Nephron progenitor cell (in vitro differentiated cells): ENCODE results near the gene ATG5.
A peak's percentile ranks its signal among the peaks of the same experiment; 100 is the strongest.

Experiments
- DNase-seq: peaks from one replicate; pipeline ENCODE4 v3.0.0; 2021
- H3K27ac Mint-ChIP-seq: 2 replicates; pipeline ENCODE4 v1.8.0; 2021; ENCODE audit warnings: mild to moderate bottlenecking, moderate library complexity, mixed read lengths
- H3K27me3 Mint-ChIP-seq: 2 replicates; pipeline ENCODE4 v1.8.0; 2021; ENCODE audit warnings: mild to moderate bottlenecking, low read depth, mixed read lengths; ENCODE audit not compliant: poor library complexity
- H3K36me3 Mint-ChIP-seq: 2 replicates; pipeline ENCODE4 v1.8.0; 2021; ENCODE audit warnings: low read depth, mixed read lengths
- H3K4me1 Mint-ChIP-seq: 2 replicates; pipeline ENCODE4 v1.8.0; 2021; ENCODE audit warnings: mixed read lengths
- H3K4me3 Mint-ChIP-seq: 2 replicates; pipeline ENCODE4 v1.8.0; 2021; ENCODE audit warnings: mild to moderate bottlenecking, moderate library complexity, mixed read lengths
- H3K9me3 Mint-ChIP-seq: 2 replicates; pipeline ENCODE4 v1.8.0; 2021; ENCODE audit warnings: mild to moderate bottlenecking, moderate library complexity, mixed read lengths
- TF ChIP-seq, protein P1 (sequence below): fragments of 200-600 bp; sonication (generic); IDR thresholded peaks from 2 replicates; pipeline ENCODE4 v1.5.0; 2021; ENCODE audit warnings: antibody characterized with exemption

Gene ATG5

DNA sequence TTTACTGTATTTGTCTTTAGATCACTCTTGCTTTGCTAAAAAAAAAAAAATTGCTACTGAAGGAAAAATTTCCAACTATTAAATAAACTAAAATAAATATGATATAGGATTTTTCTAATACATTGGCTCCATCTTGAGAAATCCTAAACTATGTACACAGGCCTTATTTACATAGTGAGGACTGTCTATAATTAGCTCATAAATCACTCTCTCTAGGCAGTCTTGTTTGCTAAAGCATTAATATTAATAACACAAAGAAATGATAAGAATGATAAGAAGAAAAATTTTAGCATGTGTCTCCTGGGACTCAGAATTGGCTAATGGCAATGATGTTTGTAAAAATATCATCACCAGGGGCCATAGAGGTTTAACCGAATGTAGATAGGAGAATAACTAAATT is 21.7 kb upstream of the ATG5 start:
- Mint-ChIP-seq H3K4me1 (no peaks in the 10 kb centered on the region), H3K36me3 (peaks cover under 1% of the 10 kb centered on the region), H3K27ac (no peak overlapping the region), H3K27me3 (peaks cover 6% of the 10 kb centered on the region), H3K9me3 (peaks cover 2% of the 10 kb centered on the region), H3K4me3 (no peak overlapping the region)
- TF ChIP-seq, protein P1, sequence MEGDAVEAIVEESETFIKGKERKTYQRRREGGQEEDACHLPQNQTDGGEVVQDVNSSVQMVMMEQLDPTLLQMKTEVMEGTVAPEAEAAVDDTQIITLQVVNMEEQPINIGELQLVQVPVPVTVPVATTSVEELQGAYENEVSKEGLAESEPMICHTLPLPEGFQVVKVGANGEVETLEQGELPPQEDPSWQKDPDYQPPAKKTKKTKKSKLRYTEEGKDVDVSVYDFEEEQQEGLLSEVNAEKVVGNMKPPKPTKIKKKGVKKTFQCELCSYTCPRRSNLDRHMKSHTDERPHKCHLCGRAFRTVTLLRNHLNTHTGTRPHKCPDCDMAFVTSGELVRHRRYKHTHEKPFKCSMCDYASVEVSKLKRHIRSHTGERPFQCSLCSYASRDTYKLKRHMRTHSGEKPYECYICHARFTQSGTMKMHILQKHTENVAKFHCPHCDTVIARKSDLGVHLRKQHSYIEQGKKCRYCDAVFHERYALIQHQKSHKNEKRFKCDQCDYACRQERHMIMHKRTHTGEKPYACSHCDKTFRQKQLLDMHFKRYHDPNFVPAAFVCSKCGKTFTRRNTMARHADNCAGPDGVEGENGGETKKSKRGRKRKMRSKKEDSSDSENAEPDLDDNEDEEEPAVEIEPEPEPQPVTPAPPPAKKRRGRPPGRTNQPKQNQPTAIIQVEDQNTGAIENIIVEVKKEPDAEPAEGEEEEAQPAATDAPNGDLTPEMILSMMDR: no peak
- no peak for DNase-seq

DNA sequence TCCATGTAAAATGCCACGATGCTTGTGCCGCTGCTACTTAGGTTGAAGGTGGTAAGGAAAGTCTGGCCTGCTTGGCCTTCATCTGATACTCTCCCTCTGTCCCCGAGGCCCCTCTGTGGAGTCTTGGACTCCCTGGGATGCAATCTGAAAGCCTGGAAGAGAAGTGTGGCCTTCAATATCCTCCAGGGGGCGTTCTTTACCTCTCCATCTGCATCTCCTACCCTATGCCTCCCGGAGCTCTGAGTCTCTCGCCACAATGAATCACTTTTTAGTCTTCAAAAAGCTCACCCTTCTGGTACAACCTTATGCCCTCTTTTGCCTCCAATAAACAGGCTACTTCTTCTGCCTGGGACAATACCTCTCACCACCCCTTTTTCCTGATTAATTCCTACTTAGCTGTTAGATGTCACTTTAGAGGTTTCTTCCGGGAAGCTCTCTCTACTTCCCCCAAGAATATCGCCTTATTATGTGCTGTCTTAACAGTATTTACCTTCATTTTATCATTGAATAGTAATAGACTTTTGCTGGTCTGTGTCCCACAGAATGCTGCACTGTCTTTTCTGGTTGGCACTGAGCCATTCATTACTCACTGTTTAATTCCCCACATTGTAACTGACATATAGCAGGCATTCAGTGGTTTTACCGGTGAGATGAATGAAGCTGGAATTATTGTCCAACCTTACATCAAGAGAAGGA is 13.9 kb upstream of the ATG5 start:
- DNase-seq: peak; percentile 59

DNA sequence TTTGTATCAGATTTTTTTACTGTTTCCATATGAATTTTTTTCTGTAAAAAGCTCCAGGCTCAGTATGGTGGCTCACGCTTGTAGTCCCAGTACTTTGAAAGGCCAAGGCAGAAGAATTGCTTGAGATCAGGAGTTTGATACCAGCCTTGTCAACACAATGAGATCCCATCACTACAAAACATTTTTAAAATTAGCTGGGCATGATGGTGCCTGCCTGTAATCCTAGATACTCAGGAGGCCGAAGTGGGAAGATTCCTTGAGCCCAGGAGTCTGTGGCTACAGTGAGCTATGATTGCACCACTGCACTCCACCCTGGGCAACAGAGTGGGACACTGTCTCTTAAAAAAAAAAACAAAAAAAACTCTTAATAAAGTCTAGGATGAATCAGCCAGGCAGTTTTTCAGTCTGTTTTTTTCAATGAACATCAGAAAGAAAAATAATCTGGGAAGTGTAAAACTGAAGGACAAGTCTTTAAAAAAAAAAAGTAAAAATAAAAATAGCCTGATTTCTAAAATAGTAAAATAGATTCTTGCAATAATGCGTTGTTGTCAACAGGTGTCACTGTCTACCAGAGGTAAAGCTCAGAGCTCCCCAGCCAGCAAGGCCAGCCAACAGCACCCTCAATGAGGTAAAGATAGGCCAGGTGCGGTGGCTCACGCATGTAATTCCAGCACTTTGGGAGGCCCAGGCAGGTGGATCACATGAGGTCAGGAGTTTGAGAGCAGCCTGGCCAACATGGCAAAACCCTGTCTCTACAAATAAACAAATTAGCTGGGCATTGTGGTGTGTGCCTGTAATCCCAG is 9.3 kb upstream of the ATG5 start:
- Mint-ChIP-seq H3K4me3 (no peak overlapping the region), H3K27me3 (peaks cover 20% of the 10 kb centered on the region), H3K36me3 (no peaks in the 10 kb centered on the region), H3K27ac (no peak overlapping the region), H3K9me3 (peaks cover 6% of the 10 kb centered on the region), H3K4me1 (peaks cover 5% of the 10 kb centered on the region)
- TF ChIP-seq, protein P1: peak; percentile 67
- DNase-seq: peak; percentile 36

More for the DNA sequence above, 13.9 kb upstream of the ATG5 start:
- Mint-ChIP-seq H3K4me3 (no peak overlapping the region), H3K4me1 (peaks cover 5% of the 10 kb centered on the region), H3K27me3 (peaks cover 9% of the 10 kb centered on the region), H3K36me3 (no peaks in the 10 kb centered on the region), H3K9me3 (peaks cover 4% of the 10 kb centered on the region), H3K27ac (no peak overlapping the region)
- TF ChIP-seq, protein P1: peak; percentile 75

DNA sequence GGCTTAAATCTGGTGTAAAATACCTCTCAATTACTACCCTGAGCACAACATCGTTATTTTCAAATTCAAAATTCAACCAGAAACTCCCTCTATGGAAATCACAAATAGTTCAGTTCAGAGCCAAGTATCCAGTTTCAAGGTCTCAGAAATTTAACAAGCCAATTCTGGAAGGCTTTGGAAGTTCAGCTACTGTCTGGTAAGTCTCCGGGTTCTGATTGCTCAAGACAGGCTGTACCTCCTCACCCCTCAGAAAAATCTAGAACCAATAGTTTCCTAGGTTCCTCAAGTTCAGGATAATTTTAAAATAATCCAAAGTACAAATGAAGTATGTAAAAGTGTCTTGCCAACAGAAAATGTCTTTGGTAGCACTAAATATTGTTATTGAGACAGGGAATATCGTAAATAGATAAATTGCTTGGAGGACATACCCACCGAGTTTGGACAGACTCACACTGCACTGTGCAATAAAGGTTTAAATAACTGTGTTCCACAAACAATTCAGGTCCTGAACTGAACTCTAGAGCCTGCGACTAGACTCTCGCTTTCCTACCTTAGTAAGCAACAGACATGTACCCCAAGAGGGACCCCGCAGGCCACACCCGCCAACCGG is 729 bp downstream of the ATG5 start:
- peak overlapping the region; percentile 99 for H3K4me3 Mint-ChIP-seq
- H3K4me1 Mint-ChIP-seq: peaks cover 25% of the 10 kb centered on the region
- peaks cover 10% of the 10 kb centered on the region for H3K9me3 Mint-ChIP-seq
- H3K36me3 Mint-ChIP-seq: peaks cover 30% of the 10 kb centered on the region
- H3K27me3 Mint-ChIP-seq: peaks cover 22% of the 10 kb centered on the region
- TF ChIP-seq, protein P1: no peak
- H3K27ac Mint-ChIP-seq: peak overlapping the region; percentile 99
- DNase-seq: no peak

DNA sequence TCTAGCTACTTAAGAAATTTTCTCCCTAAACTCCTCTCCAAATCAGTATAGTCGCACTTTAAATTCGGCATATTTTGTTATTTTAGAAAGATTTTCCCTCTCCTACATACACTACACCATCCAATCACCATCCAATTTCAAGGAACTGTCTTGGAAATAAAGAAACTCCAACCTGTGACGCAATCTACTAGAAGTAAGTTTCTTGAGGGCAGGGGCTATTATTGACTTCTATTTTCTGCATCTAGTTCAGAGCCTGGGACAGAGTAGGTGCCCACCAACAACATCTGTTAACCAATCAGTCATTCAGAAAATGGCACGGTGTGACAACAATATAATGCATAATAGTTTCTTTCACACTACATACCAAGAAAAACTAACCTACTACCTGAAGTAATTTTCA is 3.6 kb downstream of the ATG5 start:
- DNase-seq: no peak
- Mint-ChIP-seq H3K4me1 (peaks cover 30% of the 10 kb centered on the region), H3K27me3 (no peaks in the 10 kb centered on the region), H3K4me3 (no peak overlapping the region), H3K36me3 (peaks cover 30% of the 10 kb centered on the region), H3K9me3 (peaks cover 10% of the 10 kb centered on the region), H3K27ac (no peak overlapping the region)
- TF ChIP-seq, protein P1: no peak
